ENCODE data around the gene LHPP.

GRCh38 chr10:124419635-124420034, 42.0 kb upstream of the LHPP start:
- TF ChIP-seq EZH2phosphoT487 (IDR thresholded peaks at IDR 0.05; ENCODE audit: borderline replicate concordance, low read length) (no peak), CTCF (IDR thresholded peaks at IDR 0.05; ENCODE audit: low read depth, low read length, poor library complexity, severe bottlenecking) (no peak)
